PFSK-1 (cell line): ENCODE measurements around the gene ETV4.

Experiments used
- FOXP2 ChIP-seq: optimal IDR thresholded peaks from 2 replicates; pipeline ENCODE3; 2011; ENCODE audit warnings: borderline replicate concordance, control low read depth, inconsistent platforms; ENCODE audit not compliant: insufficient read depth; ENCODE audit errors: extremely low read length, extremely low read depth
- SIN3A ChIP-seq: IDR thresholded peaks from 2 replicates; pipeline ENCODE4 v1.6.1; 2012; ENCODE audit warnings: mild to moderate bottlenecking, low read length, moderate library complexity, borderline replicate concordance; ENCODE audit not compliant: insufficient read depth
- TF ChIP-seq, protein P1 (sequence below), 2 experiments: IDR thresholded peaks; 2 replicates each; pipeline versions ENCODE4 v1.6.1 to v1.8.0; 2011 to 2012; ENCODE audit warnings: low read depth in 2 of 2, low read length in 2 of 2, control low read depth in 1 of 2, inconsistent platforms in 1 of 2, mild to moderate bottlenecking in 1 of 2, moderate library complexity in 1 of 2; ENCODE audit not compliant: insufficient read depth in 1 of 2

- TF ChIP-seq, protein P1, sequence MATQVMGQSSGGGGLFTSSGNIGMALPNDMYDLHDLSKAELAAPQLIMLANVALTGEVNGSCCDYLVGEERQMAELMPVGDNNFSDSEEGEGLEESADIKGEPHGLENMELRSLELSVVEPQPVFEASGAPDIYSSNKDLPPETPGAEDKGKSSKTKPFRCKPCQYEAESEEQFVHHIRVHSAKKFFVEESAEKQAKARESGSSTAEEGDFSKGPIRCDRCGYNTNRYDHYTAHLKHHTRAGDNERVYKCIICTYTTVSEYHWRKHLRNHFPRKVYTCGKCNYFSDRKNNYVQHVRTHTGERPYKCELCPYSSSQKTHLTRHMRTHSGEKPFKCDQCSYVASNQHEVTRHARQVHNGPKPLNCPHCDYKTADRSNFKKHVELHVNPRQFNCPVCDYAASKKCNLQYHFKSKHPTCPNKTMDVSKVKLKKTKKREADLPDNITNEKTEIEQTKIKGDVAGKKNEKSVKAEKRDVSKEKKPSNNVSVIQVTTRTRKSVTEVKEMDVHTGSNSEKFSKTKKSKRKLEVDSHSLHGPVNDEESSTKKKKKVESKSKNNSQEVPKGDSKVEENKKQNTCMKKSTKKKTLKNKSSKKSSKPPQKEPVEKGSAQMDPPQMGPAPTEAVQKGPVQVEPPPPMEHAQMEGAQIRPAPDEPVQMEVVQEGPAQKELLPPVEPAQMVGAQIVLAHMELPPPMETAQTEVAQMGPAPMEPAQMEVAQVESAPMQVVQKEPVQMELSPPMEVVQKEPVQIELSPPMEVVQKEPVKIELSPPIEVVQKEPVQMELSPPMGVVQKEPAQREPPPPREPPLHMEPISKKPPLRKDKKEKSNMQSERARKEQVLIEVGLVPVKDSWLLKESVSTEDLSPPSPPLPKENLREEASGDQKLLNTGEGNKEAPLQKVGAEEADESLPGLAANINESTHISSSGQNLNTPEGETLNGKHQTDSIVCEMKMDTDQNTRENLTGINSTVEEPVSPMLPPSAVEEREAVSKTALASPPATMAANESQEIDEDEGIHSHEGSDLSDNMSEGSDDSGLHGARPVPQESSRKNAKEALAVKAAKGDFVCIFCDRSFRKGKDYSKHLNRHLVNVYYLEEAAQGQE (IDR thresholded peaks at IDR 0.05; ENCODE audit: insufficient read depth in 1 of 2, low read depth in 2 of 2, low read length in 2 of 2): no peak
- TF ChIP-seq SIN3A (no peak), FOXP2 (no peak)
Measured at GRCh38 chr17:43581130-43581529, 35.0 kb upstream of the ETV4 start.
